ENCODE results near the gene RALY. TPM values are rescaled to one million over a fixed set of nuclear protein-coding genes. Genes with fewer than 3 reads are reported as not detected.

RALY gene
- total and polyA plus RNA-seq, 10 of the 15 experiments (the other 5 are each of a cell fraction or from before 2014, with no cell fraction given) = 1.2 to 246 (median 137) TPM

DNA sequence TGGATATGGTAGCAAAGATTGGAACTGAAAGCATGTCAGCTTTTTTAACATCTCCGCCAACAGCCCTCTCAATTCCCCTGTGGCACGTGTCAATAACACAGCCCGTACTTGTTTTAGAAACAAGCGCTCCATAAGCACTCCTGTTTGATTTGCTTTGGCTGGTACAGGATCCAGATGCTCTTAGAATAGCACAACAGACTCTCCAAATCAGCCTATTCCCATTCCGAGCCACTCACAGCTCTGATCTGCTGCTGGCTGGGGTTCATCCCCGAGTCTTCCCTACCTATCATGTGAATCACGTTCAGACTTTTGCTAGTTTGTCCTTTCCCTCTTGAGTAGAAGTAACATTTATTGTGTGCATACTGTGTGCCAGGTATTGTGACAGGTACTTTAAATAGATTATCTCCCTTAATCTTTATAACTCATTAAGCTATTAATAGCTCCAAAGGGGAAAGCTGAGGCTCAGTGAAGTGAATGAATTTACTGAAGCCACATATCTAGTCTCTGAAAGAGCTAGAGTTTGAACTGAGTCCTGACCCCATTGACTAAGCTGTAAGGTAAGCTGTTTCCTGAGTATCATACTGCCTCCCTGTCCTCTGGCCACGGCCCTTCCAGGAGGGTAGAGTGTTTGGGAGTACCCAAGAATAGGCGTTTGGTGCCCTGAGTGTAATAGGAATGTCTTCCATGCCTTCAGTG, 46.7 kb downstream of the RALY start:
- H3K4me1 ChIP-seq (ENCODE audit: control insufficient read depth, insufficient read depth, low read length) = peaks cover 6% of the 10 kb centered on the region
- no TSS peak for BruUV-seq (replicated peaks)
- 83% methylated on average over 9 of the region's 9 CpGs for WGBS (ENCODE audit: insufficient coverage, insufficient replicate concordance, low lambda C conversion rate, missing lambda C conversion rate)
- RAD21 ChIA-PET (ENCODE audit: unreplicated experiment) = no interaction called here
- intact Hi-C loops (cut with micrococcal nuclease; ENCODE audit: unreplicated experiment) = no loop called here
- H3K27me3 ChIP-seq (replicated peaks in 1 of 2; ENCODE audit: control insufficient read depth in 2 of 2, insufficient read depth in 2 of 2, low read length in 1 of 2) = no peaks in the 10 kb centered on the region
- no peak for DNase-seq (ENCODE audit: low read depth, low spot score)
- POLR2A ChIA-PET = no interaction called here
- H3K79me2 ChIP-seq (ENCODE audit: control insufficient read depth, insufficient read depth, low read length) = peaks cover 45% of the 10 kb centered on the region
- in situ Hi-C loops (cut with MboI) = no loop called here
- peaks cover 7 to 8% of the 10 kb centered on the region in 2 experiments; a peak in 3 of 4 replicates for H3K36me3 ChIP-seq (ENCODE audit: control insufficient read depth in 2 of 2, insufficient read depth in 2 of 2, low read length in 1 of 2)
- peaks cover 11% of the 10 kb centered on the region for H4K20me1 ChIP-seq (ENCODE audit: control insufficient read depth, insufficient read depth)
- no peak for FAIRE-seq
- H3K4me3 ChIP-seq = no peak overlapping the region
- SMC1A ChIA-PET (ENCODE audit: uncharacterized antibody, unreplicated experiment) = interaction anchor here (1.1 to 1.2 kb wide), 2 partner anchors 13 to 16 kb away, joined by 3 read pairs; no protein-coding TSS in a partner anchor
- no peak overlapping the region for H3K27ac ChIP-seq (ENCODE audit: control insufficient read depth, insufficient read depth)
- no peak overlapping the region for H3K9ac ChIP-seq (ENCODE audit: control insufficient read depth, insufficient read depth, low read length)
- no peak overlapping the region for H2AFZ ChIP-seq (ENCODE audit: control insufficient read depth, low read depth, low read length)
- CTCF ChIA-PET = interaction anchor here (0.8 kb wide), 1 partner anchor 22 kb away, joined by 3 read pairs; no protein-coding TSS in a partner anchor
- no peak overlapping the region for H3K4me2 ChIP-seq (ENCODE audit: control insufficient read depth, insufficient read depth)
- no peak for ATAC-seq
- no peaks in the 10 kb centered on the region for H3K9me3 ChIP-seq (replicated peaks; ENCODE audit: control insufficient read depth, insufficient read depth, low read length)
- TF ChIP-seq STAT3 (IDR thresholded peaks at IDR 0.05; ENCODE audit: low read depth, low read length) (no peak), MYB (IDR thresholded peaks at IDR 0.05; ENCODE audit: borderline replicate concordance, low read depth, low read length) (no peak), NFXL1 (IDR thresholded peaks at IDR 0.05; ENCODE audit: borderline replicate concordance) (no peak), WRNIP1 (IDR thresholded peaks at IDR 0.05; ENCODE audit: borderline replicate concordance, low read depth, low read length) (no peak), BHLHE40 (IDR thresholded peaks at IDR 0.05; ENCODE audit: borderline replicate concordance in 1 of 2, low read depth in 2 of 2, low read length in 1 of 2) (no peak), NR2C1 (IDR thresholded peaks at IDR 0.05) (no peak), SMAD1 (IDR thresholded peaks at IDR 0.05; ENCODE audit: low read depth, partially characterized antibody) (no peak), MYC (IDR thresholded peaks at IDR 0.05; ENCODE audit: insufficient read depth, insufficient read length, insufficient replicate concordance, low read length, severe bottlenecking) (no peak), SUPT20H (IDR thresholded peaks at IDR 0.05; ENCODE audit: borderline replicate concordance, control insufficient read depth, low read depth, low read length) (no peak)
- TF ChIP-seq, protein P1, sequence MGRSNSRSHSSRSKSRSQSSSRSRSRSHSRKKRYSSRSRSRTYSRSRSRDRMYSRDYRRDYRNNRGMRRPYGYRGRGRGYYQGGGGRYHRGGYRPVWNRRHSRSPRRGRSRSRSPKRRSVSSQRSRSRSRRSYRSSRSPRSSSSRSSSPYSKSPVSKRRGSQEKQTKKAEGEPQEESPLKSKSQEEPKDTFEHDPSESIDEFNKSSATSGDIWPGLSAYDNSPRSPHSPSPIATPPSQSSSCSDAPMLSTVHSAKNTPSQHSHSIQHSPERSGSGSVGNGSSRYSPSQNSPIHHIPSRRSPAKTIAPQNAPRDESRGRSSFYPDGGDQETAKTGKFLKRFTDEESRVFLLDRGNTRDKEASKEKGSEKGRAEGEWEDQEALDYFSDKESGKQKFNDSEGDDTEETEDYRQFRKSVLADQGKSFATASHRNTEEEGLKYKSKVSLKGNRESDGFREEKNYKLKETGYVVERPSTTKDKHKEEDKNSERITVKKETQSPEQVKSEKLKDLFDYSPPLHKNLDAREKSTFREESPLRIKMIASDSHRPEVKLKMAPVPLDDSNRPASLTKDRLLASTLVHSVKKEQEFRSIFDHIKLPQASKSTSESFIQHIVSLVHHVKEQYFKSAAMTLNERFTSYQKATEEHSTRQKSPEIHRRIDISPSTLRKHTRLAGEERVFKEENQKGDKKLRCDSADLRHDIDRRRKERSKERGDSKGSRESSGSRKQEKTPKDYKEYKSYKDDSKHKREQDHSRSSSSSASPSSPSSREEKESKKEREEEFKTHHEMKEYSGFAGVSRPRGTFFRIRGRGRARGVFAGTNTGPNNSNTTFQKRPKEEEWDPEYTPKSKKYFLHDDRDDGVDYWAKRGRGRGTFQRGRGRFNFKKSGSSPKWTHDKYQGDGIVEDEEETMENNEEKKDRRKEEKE (IDR thresholded peaks at IDR 0.05) = no peak
- TF ChIP-seq, protein P2, sequence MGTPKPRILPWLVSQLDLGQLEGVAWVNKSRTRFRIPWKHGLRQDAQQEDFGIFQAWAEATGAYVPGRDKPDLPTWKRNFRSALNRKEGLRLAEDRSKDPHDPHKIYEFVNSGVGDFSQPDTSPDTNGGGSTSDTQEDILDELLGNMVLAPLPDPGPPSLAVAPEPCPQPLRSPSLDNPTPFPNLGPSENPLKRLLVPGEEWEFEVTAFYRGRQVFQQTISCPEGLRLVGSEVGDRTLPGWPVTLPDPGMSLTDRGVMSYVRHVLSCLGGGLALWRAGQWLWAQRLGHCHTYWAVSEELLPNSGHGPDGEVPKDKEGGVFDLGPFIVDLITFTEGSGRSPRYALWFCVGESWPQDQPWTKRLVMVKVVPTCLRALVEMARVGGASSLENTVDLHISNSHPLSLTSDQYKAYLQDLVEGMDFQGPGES (IDR thresholded peaks at IDR 0.05) = no peak
- TF ChIP-seq, protein P3, sequence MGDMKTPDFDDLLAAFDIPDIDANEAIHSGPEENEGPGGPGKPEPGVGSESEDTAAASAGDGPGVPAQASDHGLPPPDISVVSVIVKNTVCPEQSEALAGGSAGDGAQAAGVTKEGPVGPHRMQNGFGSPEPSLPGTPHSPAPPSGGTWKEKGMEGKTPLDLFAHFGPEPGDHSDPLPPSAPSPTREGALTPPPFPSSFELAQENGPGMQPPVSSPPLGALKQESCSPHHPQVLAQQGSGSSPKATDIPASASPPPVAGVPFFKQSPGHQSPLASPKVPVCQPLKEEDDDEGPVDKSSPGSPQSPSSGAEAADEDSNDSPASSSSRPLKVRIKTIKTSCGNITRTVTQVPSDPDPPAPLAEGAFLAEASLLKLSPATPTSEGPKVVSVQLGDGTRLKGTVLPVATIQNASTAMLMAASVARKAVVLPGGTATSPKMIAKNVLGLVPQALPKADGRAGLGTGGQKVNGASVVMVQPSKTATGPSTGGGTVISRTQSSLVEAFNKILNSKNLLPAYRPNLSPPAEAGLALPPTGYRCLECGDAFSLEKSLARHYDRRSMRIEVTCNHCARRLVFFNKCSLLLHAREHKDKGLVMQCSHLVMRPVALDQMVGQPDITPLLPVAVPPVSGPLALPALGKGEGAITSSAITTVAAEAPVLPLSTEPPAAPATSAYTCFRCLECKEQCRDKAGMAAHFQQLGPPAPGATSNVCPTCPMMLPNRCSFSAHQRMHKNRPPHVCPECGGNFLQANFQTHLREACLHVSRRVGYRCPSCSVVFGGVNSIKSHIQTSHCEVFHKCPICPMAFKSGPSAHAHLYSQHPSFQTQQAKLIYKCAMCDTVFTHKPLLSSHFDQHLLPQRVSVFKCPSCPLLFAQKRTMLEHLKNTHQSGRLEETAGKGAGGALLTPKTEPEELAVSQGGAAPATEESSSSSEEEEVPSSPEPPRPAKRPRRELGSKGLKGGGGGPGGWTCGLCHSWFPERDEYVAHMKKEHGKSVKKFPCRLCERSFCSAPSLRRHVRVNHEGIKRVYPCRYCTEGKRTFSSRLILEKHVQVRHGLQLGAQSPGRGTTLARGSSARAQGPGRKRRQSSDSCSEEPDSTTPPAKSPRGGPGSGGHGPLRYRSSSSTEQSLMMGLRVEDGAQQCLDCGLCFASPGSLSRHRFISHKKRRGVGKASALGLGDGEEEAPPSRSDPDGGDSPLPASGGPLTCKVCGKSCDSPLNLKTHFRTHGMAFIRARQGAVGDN (IDR thresholded peaks at IDR 0.05) = no peak

Measured in GM12878 (cell line).